Measurements from ENCODE around the gene EPB41L3. TPM values are rescaled to one million over a fixed set of nuclear protein-coding genes. Genes with fewer than 3 reads are reported as not detected.

Gene EPB41L3
- total RNA-seq, 1 experiment from 2014 or later: 16.1 TPM

GRCh38 chr18:5498452-5498851 lies 45.3 kb downstream of the EPB41L3 start:
- Histone ChIP-seq H2AK5ac (ENCODE audit: insufficient read length, low read length) (no peak overlapping the region), H3K4me2 (ENCODE audit: insufficient read depth, insufficient read length, low read length) (no peak overlapping the region), H3K56ac (ENCODE audit: insufficient read length, low read depth, low read length) (no peak overlapping the region), H4K8ac (replicated peaks; ENCODE audit: insufficient read length, low read depth, low read length) (no peak overlapping the region), H2BK5ac (ENCODE audit: insufficient read length, low read length) (no peak overlapping the region), H3K27me3 (ENCODE audit: insufficient read depth, low read length) (no peaks in the 10 kb centered on the region), H3K9me3 (ENCODE audit: control insufficient read depth, low read depth, low read length) (no peaks in the 10 kb centered on the region), H2BK120ac (ENCODE audit: low read depth, low read length, poor library complexity, severe bottlenecking) (no peak overlapping the region), H3K4me1 (ENCODE audit: insufficient read depth, low read length) (no peaks in the 10 kb centered on the region), H3K4ac (ENCODE audit: low read depth, low read length) (no peak overlapping the region), H4K5ac (ENCODE audit: insufficient read length, low read depth, low read length) (no peak overlapping the region), H3K23me2 (ENCODE audit: insufficient read length, low read depth, low read length, poor library complexity, severe bottlenecking) (no peaks in the 10 kb centered on the region), H3T11ph (ENCODE audit: low read length) (no peak overlapping the region), H3K14ac (ENCODE audit: insufficient read depth, low read length) (no peak overlapping the region), H2BK12ac (ENCODE audit: insufficient read length, low read depth, low read length) (no peak overlapping the region), H2AFZ (ENCODE audit: low read length) (no peak overlapping the region), H4K91ac (ENCODE audit: insufficient read length, low read depth, low read length) (no peak overlapping the region), H4K20me1 (ENCODE audit: control insufficient read depth, insufficient read depth, insufficient read length) (no peaks in the 10 kb centered on the region), H2BK15ac (ENCODE audit: low read depth, low read length) (no peak overlapping the region), H3K23ac (ENCODE audit: insufficient read length, low read depth, low read length) (no peak overlapping the region), H3K79me2 (ENCODE audit: insufficient read depth, low read length) (no peaks in the 10 kb centered on the region), H3K9ac (ENCODE audit: extremely low read depth, insufficient read length, low read length) (no peak overlapping the region), H3K79me1 (ENCODE audit: insufficient read depth, low read depth, low read length, poor library complexity, severe bottlenecking) (no peaks in the 10 kb centered on the region), H3K18ac (ENCODE audit: insufficient read length, low read depth, low read length) (no peak overlapping the region), H3K27ac (ENCODE audit: insufficient read length, low read depth, low read length) (no peak overlapping the region), H2BK20ac (ENCODE audit: low read depth, low read length, poor library complexity, severe bottlenecking) (no peak overlapping the region)
- WGBS (ENCODE audit: extremely low coverage, insufficient read length, low lambda C conversion rate): no CpG with 5 or more reads among the region's 6 CpGs
- Mint-ChIP-seq H3K36me3 (ENCODE audit: insufficient read depth in 1 of 3, low read depth in 3 of 3) (no peaks in the 10 kb centered on the region), H3K4me1 (no peaks in the 10 kb centered on the region), H3K27ac (no peak overlapping the region), H3K27me3 (ENCODE audit: low read depth) (no peaks in the 10 kb centered on the region), H3K4me3 (no peak overlapping the region), H3K9me3 (no peaks in the 10 kb centered on the region)
- no peak for DNase-seq
- TF ChIP-seq CTCF (conservative IDR thresholded peaks at IDR 0.05): no peak

Measured in H9 (cell line).